IMR-90 (cell line): ENCODE data around the gene WNT16. TPM values are rescaled to one million over a fixed set of nuclear protein-coding genes. Genes with fewer than 3 reads are reported as not detected.

Source experiments
- ATAC-seq: fragments of 200-7000 bp; cut with Tn5 transposase; 2 replicates; pipeline ENCODE4 v1.9.1; 2020; ENCODE audit warnings: low read depth, mild to moderate bottlenecking, moderate library complexity
- BruUV-seq: library from RNA; stranded (reverse); fragments of 400-500 nt; replicated peaks from 2 replicates; lab custom pipeline; 2021; lab: Mats Ljungman, UMichigan
- CTCF ChIA-PET: fragments of 300-600 bp; formaldehyde crosslinking; extraction: SDS; loops from one replicate; lab custom pipeline; 2021; ENCODE audit warnings: antibody characterized with exemption; lab: Yijun Ruan, JAX
- POLR2A ChIA-PET: fragments of 300-600 bp; sonication (Branson Sonifier 250); formaldehyde crosslinking; loops from one replicate; lab custom pipeline; 2022; ENCODE audit warnings: antibody characterized with exemption; ENCODE audit not compliant: unreplicated experiment; lab: Charles Lee
- DNase-seq: peaks from one replicate; pipeline ENCODE4 v3.0.0; 2013
- H2AFZ ChIP-seq: replicated peaks from 2 replicates; pipeline ENCODE3; 2013; ENCODE audit warnings: low read length, mild to moderate bottlenecking; ENCODE audit not compliant: poor library complexity
- H2AK5ac ChIP-seq: 2 replicates; pipeline ENCODE4 v1.6.1; 2013; ENCODE audit warnings: low read depth, low read length, inconsistent platforms
- H2AK9ac ChIP-seq: replicated peaks from 2 replicates; pipeline ENCODE3; 2013; ENCODE audit warnings: mild to moderate bottlenecking, low read depth, low read length, moderate library complexity; ENCODE audit not compliant: poor library complexity
- H2BK120ac ChIP-seq: 2 replicates; pipeline ENCODE4 v1.6.1; 2013; ENCODE audit warnings: low read depth, low read length, inconsistent platforms
- H2BK15ac ChIP-seq: 3 replicates; pipeline ENCODE4 v1.6.1; 2013; ENCODE audit warnings: low read depth, low read length, inconsistent platforms
- H2BK20ac ChIP-seq: 2 replicates; pipeline ENCODE4 v1.6.1; 2013; ENCODE audit warnings: low read depth, mild to moderate bottlenecking, inconsistent platforms, low read length, moderate library complexity
- H2BK5ac ChIP-seq: 2 replicates; pipeline ENCODE4 v1.6.1; 2013; ENCODE audit warnings: mild to moderate bottlenecking, low read depth, low read length, inconsistent platforms; ENCODE audit not compliant: poor library complexity, severe bottlenecking
- H3K14ac ChIP-seq: replicated peaks from 2 replicates; pipeline ENCODE4 v1.6.1; 2013; ENCODE audit warnings: low read depth, low read length, inconsistent platforms
- H3K18ac ChIP-seq: 2 replicates; pipeline ENCODE4 v1.6.1; 2013; ENCODE audit warnings: low read depth, low read length, control low read depth
- H3K23ac ChIP-seq: 2 replicates; pipeline ENCODE4 v1.6.1; 2013; ENCODE audit warnings: low read depth, low read length, inconsistent platforms
- H3K27ac ChIP-seq: 2 replicates; pipeline ENCODE4 v1.5.1; 2013; ENCODE audit warnings: mild to moderate bottlenecking, control low read depth, low read length; ENCODE audit not compliant: insufficient read depth
- H3K27me3 ChIP-seq: 2 replicates; pipeline ENCODE4 v1.6.1; 2013; ENCODE audit warnings: low read length; ENCODE audit not compliant: control insufficient read depth, insufficient read depth
- H3K36me3 ChIP-seq: 2 replicates; pipeline ENCODE4 v1.6.1; 2013; ENCODE audit warnings: low read length, mixed read lengths; ENCODE audit not compliant: control insufficient read depth, insufficient read depth
- H3K4ac ChIP-seq: 2 replicates; pipeline ENCODE4 v1.6.1; 2013; ENCODE audit warnings: low read depth, low read length, inconsistent platforms
- H3K4me1 ChIP-seq: 2 replicates; pipeline ENCODE4 v1.6.1; 2013; ENCODE audit warnings: low read length, mixed read lengths; ENCODE audit not compliant: control insufficient read depth, insufficient read depth
- H3K4me2 ChIP-seq: 2 replicates; pipeline ENCODE4 v1.6.1; 2013; ENCODE audit warnings: low read depth, mild to moderate bottlenecking, control low read depth, low read length, moderate library complexity
- H3K4me3 ChIP-seq: 2 replicates; pipeline ENCODE4 v1.5.1; 2013; ENCODE audit warnings: low read depth, mild to moderate bottlenecking, control low read depth, low read length, moderate library complexity; ENCODE audit not compliant: insufficient read depth
- H3K56ac ChIP-seq: 2 replicates; pipeline ENCODE4 v1.6.1; 2013; ENCODE audit warnings: low read length, inconsistent platforms; ENCODE audit not compliant: insufficient read depth; ENCODE audit errors: extremely low read depth
- H3K79me1 ChIP-seq, 2 experiments: 2 replicates each; pipeline ENCODE4 v1.6.1; 2013; ENCODE audit warnings: low read length in 2 of 2, inconsistent platforms in 1 of 2, low read depth in 1 of 2
- H3K9ac ChIP-seq: 2 replicates; pipeline ENCODE4 v1.6.1; 2013; ENCODE audit warnings: low read depth, low read length, control low read depth
- H3K9me1 ChIP-seq: 2 replicates; pipeline ENCODE4 v1.6.1; 2013; ENCODE audit warnings: low read length, inconsistent platforms; ENCODE audit not compliant: insufficient read depth
- H3K9me3 ChIP-seq: 2 replicates; pipeline ENCODE4 v1.6.1; 2013; ENCODE audit warnings: low read length; ENCODE audit not compliant: control insufficient read depth, insufficient read depth
- H4K20me1 ChIP-seq: 2 replicates; pipeline ENCODE4 v1.6.1; 2013; ENCODE audit warnings: low read length, inconsistent platforms; ENCODE audit not compliant: insufficient read depth
- H4K5ac ChIP-seq: 2 replicates; pipeline ENCODE4 v1.6.1; 2013; ENCODE audit warnings: mild to moderate bottlenecking, low read depth, low read length, control low read depth
- H4K8ac ChIP-seq, 2 experiments: 2 replicates each; pipeline ENCODE4 v1.6.1; 2013; ENCODE audit warnings: low read depth in 2 of 2, low read length in 2 of 2, control low read depth in 1 of 2, inconsistent platforms in 1 of 2
- H4K91ac ChIP-seq: 2 replicates; pipeline ENCODE4 v1.6.1; 2013; ENCODE audit warnings: low read depth, low read length, inconsistent platforms; ENCODE audit not compliant: insufficient read depth
- CEBPB ChIP-seq: IDR thresholded peaks from 2 replicates; pipeline ENCODE4 v1.6.1; 2012; ENCODE audit warnings: low read depth, low read length, improper control_type of control experiment
- CHD1 ChIP-seq: IDR thresholded peaks from 2 replicates; pipeline ENCODE4 v1.6.1; 2012; ENCODE audit warnings: low read depth, low read length, improper control_type of control experiment
- CTCF ChIP-seq: conservative IDR thresholded peaks from 2 replicates; pipeline ENCODE4 v1.5.1; 2012; ENCODE audit warnings: mild to moderate bottlenecking, low read depth, low read length, improper control_type of control experiment
- MAFK ChIP-seq: IDR thresholded peaks from 2 replicates; pipeline ENCODE4 v1.6.1; 2012; ENCODE audit warnings: low read depth, low read length, improper control_type of control experiment
- MAZ ChIP-seq: IDR thresholded peaks from 2 replicates; pipeline ENCODE4 v1.6.1; 2012; ENCODE audit warnings: low read depth, mild to moderate bottlenecking, low read length, improper control_type of control experiment, moderate library complexity, borderline replicate concordance
- MXI1 ChIP-seq: IDR thresholded peaks from 2 replicates; pipeline ENCODE4 v1.6.1; 2012; ENCODE audit warnings: low read depth, mild to moderate bottlenecking, low read length, moderate library complexity, borderline replicate concordance
- NFE2L2 ChIP-seq: fragments of 150-350 bp; IDR thresholded peaks from 2 replicates; pipeline ENCODE4 v1.6.1; 2016; ENCODE audit warnings: low read depth, mild to moderate bottlenecking, low read length
- RAD21 ChIP-seq: IDR thresholded peaks from 2 replicates; pipeline ENCODE4 v1.6.1; 2012; ENCODE audit warnings: low read length, improper control_type of control experiment
- RCOR1 ChIP-seq: IDR thresholded peaks from 2 replicates; pipeline ENCODE4 v1.6.1; 2012; ENCODE audit warnings: mild to moderate bottlenecking, low read length, improper control_type of control experiment; ENCODE audit not compliant: insufficient replicate concordance
- SMC3 ChIP-seq: fragments of 150-350 bp; IDR thresholded peaks from 2 replicates; pipeline ENCODE4 v1.6.1; 2016; ENCODE audit warnings: low read depth, mild to moderate bottlenecking, antibody characterized with exemption, low read length, moderate library complexity
- USF2 ChIP-seq: fragments of 150-350 bp; IDR thresholded peaks from 2 replicates; pipeline ENCODE4 v1.6.1; 2017; ENCODE audit warnings: mild to moderate bottlenecking, antibody characterized with exemption, low read length, low read depth
- WGBS, 2 experiments: methylation state at CpG; one replicate each; pipeline versions ENCODE4 v1.1.5 to v1.1.7; 2013; ENCODE audit warnings: missing lambda C conversion rate in 2 of 2; ENCODE audit not compliant: insufficient read length in 1 of 2; ENCODE audit errors: extremely low coverage in 2 of 2; 5-methylcytosine and 5-hydroxymethylcytosine counted together
- dilution Hi-C: fragments of 300-500 bp; cut with HindIII; formaldehyde crosslinking; loops from one replicate; pipeline ENCODE4 v1.14.3; 2018; ENCODE audit warnings: low sequenced_read_pairs; ENCODE audit not compliant: unreplicated experiment
- in situ Hi-C: fragments of 300-500 bp; cut with MboI; formaldehyde crosslinking; loops from 3 replicates; pipeline ENCODE4 v1.14.3; 2019; ENCODE audit warnings: low sequenced_read_pairs, inconsistent platforms, mixed read lengths
- intact Hi-C: fragments of 100-400 bp; cut with micrococcal nuclease; formaldehyde crosslinking; loops from 2 replicates; pipeline ENCODE4 v1.10.0; 2022
- polyA plus RNA-seq, 3 experiments: library from polyadenylated mRNA; depleted of rRNA; stranded (reverse); fragments of >200 nt; gene quantifications; 2 replicates each; pipeline ENCODE4 v1.2.3, GENCODE V29; 2012; ENCODE audit warnings: low replicate concordance in 1 of 3
- total RNA-seq: library from RNA; depleted of rRNA; stranded (reverse); fragments of >200 nt; gene quantifications from 2 replicates; pipeline ENCODE4 v1.2.3, GENCODE V29; 2012
- TF ChIP-seq, protein P1 (sequence below): fragments of 150-350 bp; IDR thresholded peaks from 2 replicates; pipeline ENCODE4 v1.6.1; 2016; ENCODE audit warnings: low read depth, mild to moderate bottlenecking, low read length, moderate library complexity, borderline replicate concordance

WNT16 gene
- total and polyA plus RNA-seq, 2 of the 4 experiments (the other 2 are of a cell fraction): 0.68 to 1.1 TPM

DNA sequence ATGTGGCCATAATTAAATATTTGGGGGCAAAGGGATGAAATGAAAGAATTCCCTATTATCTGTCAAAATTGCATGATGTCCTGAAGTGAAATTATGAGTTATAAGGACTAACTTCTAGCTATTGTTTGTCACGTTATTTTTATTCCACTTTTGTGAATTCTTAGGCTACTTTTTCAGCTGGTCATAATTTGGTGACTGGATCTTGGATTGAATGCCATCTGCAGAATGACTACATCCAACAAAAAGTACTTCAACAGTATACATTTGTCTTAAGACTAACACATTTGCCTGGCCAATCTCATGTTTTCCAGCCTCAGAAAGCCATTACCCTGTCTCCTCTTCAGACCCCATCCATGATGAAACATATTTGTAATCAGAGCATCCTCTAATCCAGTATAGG is 48.1 kb upstream of the WNT16 start:
- Histone ChIP-seq H3K79me1 (peaks cover 2 to 4% of the 10 kb centered on the region in 2 experiments; a peak in 1 of 4 replicates), H2AK5ac (no peak overlapping the region), H3K9me1 (no peaks in the 10 kb centered on the region; the same call in 1 of the 2 replicates), H3K27me3 (no peaks in the 10 kb centered on the region), H4K20me1 (no peaks in the 10 kb centered on the region), H2BK15ac (no peak overlapping the region), H3K9ac (no peak overlapping the region), H4K91ac (no peak overlapping the region), H3K36me3 (0 out of 2 replicates have a peak, but pooled peaks cover 4% of the 10 kb centered on the region), H4K8ac (no peak overlapping the region), H3K4me2 (no peak overlapping the region), H3K56ac (no peak overlapping the region), H3K14ac (no peak overlapping the region), H4K5ac (no peak overlapping the region), H2BK5ac (no peak overlapping the region), H3K4me1 (peaks cover 9% of the 10 kb centered on the region), H3K4me3 (no peak overlapping the region), H3K18ac (no peak overlapping the region), H3K4ac (no peak overlapping the region), H2AK9ac (no peak overlapping the region), H2AFZ (no peak overlapping the region), H3K23ac (no peak overlapping the region), H3K27ac (no peak overlapping the region), H3K9me3 (peaks cover 4% of the 10 kb centered on the region; the same call in 1 of the 2 replicates), H2BK20ac (no peak overlapping the region), H2BK120ac (no peak overlapping the region; the same call in 1 of the 2 replicates)
- no peak for DNase-seq
- POLR2A ChIA-PET: no interaction called here
- CTCF ChIA-PET: no interaction called here
- intact Hi-C loops: no loop called here
- no CpG with 5 or more reads among the region's 1 CpG for WGBS, 2 experiments
- in situ Hi-C loops: no loop called here
- no TSS peak for BruUV-seq
- no peak for ATAC-seq
- dilution Hi-C loops: no loop called here
- TF ChIP-seq MXI1 (no peak), RCOR1 (no peak), MAZ (no peak), CEBPB (no peak), USF2 (no peak), MAFK (no peak), NFE2L2 (no peak), RAD21 (no peak), SMC3 (no peak), CTCF (no peak), CHD1 (no peak)
- TF ChIP-seq, protein P1, sequence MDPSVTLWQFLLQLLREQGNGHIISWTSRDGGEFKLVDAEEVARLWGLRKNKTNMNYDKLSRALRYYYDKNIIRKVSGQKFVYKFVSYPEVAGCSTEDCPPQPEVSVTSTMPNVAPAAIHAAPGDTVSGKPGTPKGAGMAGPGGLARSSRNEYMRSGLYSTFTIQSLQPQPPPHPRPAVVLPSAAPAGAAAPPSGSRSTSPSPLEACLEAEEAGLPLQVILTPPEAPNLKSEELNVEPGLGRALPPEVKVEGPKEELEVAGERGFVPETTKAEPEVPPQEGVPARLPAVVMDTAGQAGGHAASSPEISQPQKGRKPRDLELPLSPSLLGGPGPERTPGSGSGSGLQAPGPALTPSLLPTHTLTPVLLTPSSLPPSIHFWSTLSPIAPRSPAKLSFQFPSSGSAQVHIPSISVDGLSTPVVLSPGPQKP: no peak
